ENCODE results near the gene SCN1A. TPM values are rescaled to one million over a fixed set of nuclear protein-coding genes. Genes with fewer than 3 reads are reported as not detected.

SCN1A gene
- total and polyA plus RNA-seq, 2 of the 13 experiments (the other 11 are each of a cell fraction or from before 2014, with no cell fraction given), result 19.9 to 39.4 TPM

- TF ChIP-seq THAP9 (CRISPR knock-in tag; IDR thresholded peaks at IDR 0.05; ENCODE audit: borderline replicate concordance) (peak; percentile 90; the same call in 1 of the 2 replicates), ZNF709 (CRISPR knock-in tag; IDR thresholded peaks at IDR 0.05) (peak; percentile 89; the same call in 1 of the 2 replicates), ZNF670 (CRISPR knock-in tag; IDR thresholded peaks at IDR 0.05; ENCODE audit: borderline replicate concordance) (peak; percentile 88), PRMT3 (CRISPR knock-in tag; IDR thresholded peaks at IDR 0.05; ENCODE audit: borderline replicate concordance, low read depth) (peak; percentile 93), ZFX (CRISPR knock-in tag; IDR thresholded peaks at IDR 0.05; ENCODE audit: low read depth) (peak; percentile 97), DRAP1 (CRISPR knock-in tag; IDR thresholded peaks at IDR 0.05) (peak; percentile 82), SMARCE1 (IDR thresholded peaks at IDR 0.05; ENCODE audit: borderline replicate concordance) (no peak), HMG20B (CRISPR knock-in tag; conservative IDR thresholded peaks at IDR 0.05) (no peak; the same call in 1 of the 2 replicates), ZNF10 (CRISPR knock-in tag; IDR thresholded peaks at IDR 0.05; ENCODE audit: borderline replicate concordance, low read depth) (no peak), MEF2D (CRISPR knock-in tag; IDR thresholded peaks at IDR 0.05) (peak; percentile 32; the same call in 1 of the 2 replicates), RXRB (CRISPR knock-in tag; IDR thresholded peaks at IDR 0.05; ENCODE audit: borderline replicate concordance) (peak; percentile 71), MYPOP (CRISPR knock-in tag; IDR thresholded peaks at IDR 0.05) (peak; percentile 72; the same call in 1 of the 2 replicates), ZNF691 (CRISPR knock-in tag; IDR thresholded peaks at IDR 0.05; ENCODE audit: borderline replicate concordance, low read depth) (peak; percentile 51; the same call in 1 of the 2 replicates), SRSF9 (IDR thresholded peaks at IDR 0.05; ENCODE audit: borderline replicate concordance, insufficient read depth, low read depth, low read length, poor library complexity, severe bottlenecking) (no peak), SMAD1 (CRISPR knock-in tag; IDR thresholded peaks at IDR 0.05; ENCODE audit: borderline replicate concordance, low read depth) (peak; percentile 92), MEIS1 (CRISPR knock-in tag; IDR thresholded peaks at IDR 0.05; ENCODE audit: borderline replicate concordance) (no peak; the same call in 1 of the 2 replicates), ISL2 (CRISPR knock-in tag; IDR thresholded peaks at IDR 0.05) (peak; percentile 89), ZNF740 (CRISPR knock-in tag; IDR thresholded peaks at IDR 0.05) (0 out of 2 replicates have a peak, but pooled peaks have one; percentile 70), ZEB1 (IDR thresholded peaks at IDR 0.05; ENCODE audit: insufficient replicate concordance, low read depth) (no peak), ELF1 (CRISPR knock-in tag; IDR thresholded peaks at IDR 0.05) (peak; percentile 63), GATAD1 (CRISPR knock-in tag; IDR thresholded peaks at IDR 0.05) (peak; percentile 58), NCOA2 (CRISPR knock-in tag; IDR thresholded peaks at IDR 0.05) (peak; percentile 63; the same call in 1 of the 2 replicates), ZNF205 (CRISPR knock-in tag; IDR thresholded peaks at IDR 0.05) (peak; percentile 92)
Measured at GRCh38 chr2:165953655-165954606, 173.9 kb downstream of the SCN1A start, which contains the start of gene TTC21B (continued).
